Heart left ventricle (tissue), 16 donors: ENCODE measurements around the gene NGEF. TPM values are rescaled to one million over a fixed set of nuclear protein-coding genes. Genes with fewer than 3 reads are reported as not detected.

Experiments
- ATAC-seq, 4 donors: fragments of 200-7000 bp; cut with Tn5 transposase; one replicate each; pipeline ENCODE4 v1.9.1; 2020 to 2022; ENCODE audit warnings: moderate library complexity in 4 of 4, mild to moderate bottlenecking in 3 of 4, moderate number of reproducible peaks in 1 of 4
- DNase-seq, 5 donors: peaks; one replicate each; pipeline ENCODE4 v3.0.0-alpha.2; 2020
- H3K27ac ChIP-seq, 12 donors: fragments of 200-600 bp; sonication (generic) in 4 of 12; one replicate each; pipeline versions ENCODE4 v1.5.0 to v1.8.0; 2016 to 2022; ENCODE audit warnings: mild to moderate bottlenecking in 2 of 12
- H3K27me3 ChIP-seq, 9 donors: fragments of 200-600 bp; sonication (generic) in 2 of 9; one replicate each; pipeline versions ENCODE4 v1.5.1 to v1.8.0; 2016 to 2022; ENCODE audit warnings: mild to moderate bottlenecking in 3 of 9
- H3K36me3 ChIP-seq, 9 donors: fragments of 200-600 bp; sonication (generic) in 2 of 9; one replicate each; pipeline versions ENCODE4 v1.5.0 to v1.8.0; 2018 to 2022; ENCODE audit warnings: mild to moderate bottlenecking in 2 of 9
- H3K4me1 ChIP-seq, 12 donors: fragments of 200-600 bp; sonication (generic) in 4 of 12; one replicate each; pipeline versions ENCODE4 v1.5.0 to v1.8.0; 2016 to 2022; ENCODE audit warnings: mild to moderate bottlenecking in 3 of 12
- H3K4me3 ChIP-seq, 12 donors: fragments of 200-600 bp; sonication (generic) in 4 of 12; one replicate each; pipeline versions ENCODE4 v1.5.0 to v1.8.0; 2017 to 2022; ENCODE audit warnings: mild to moderate bottlenecking in 9 of 12, moderate library complexity in 4 of 12
- H3K9me3 ChIP-seq, 12 donors: fragments of 200-600 bp; sonication (generic) in 4 of 12; one replicate each; pipeline versions ENCODE4 v1.5.0 to v1.8.0; 2016 to 2022; ENCODE audit warnings: mild to moderate bottlenecking in 1 of 12
- CTCF ChIP-seq, 12 donors: fragments of 200-600 bp; sonication (generic) in 4 of 12; IDR thresholded peaks; one replicate each; pipeline versions ENCODE4 v1.5.0 to v1.8.0; 2018 to 2022; ENCODE audit warnings: antibody characterized with exemption in 12 of 12, mild to moderate bottlenecking in 5 of 12
- POLR2A ChIP-seq, 2 donors: fragments of 450-650 bp; IDR thresholded peaks; one replicate each; pipeline ENCODE4 v1.6.1; 2017; ENCODE audit warnings: antibody characterized with exemption in 2 of 2, mild to moderate bottlenecking in 2 of 2, moderate library complexity in 2 of 2
- WGBS, 4 donors: extraction: QIAGEN DNeasy Blood & Tissue Kit in 2 of 4; methylation state at CpG; one replicate each; pipeline versions ENCODE4 v1.1.5 to v1.1.7; 2013 to 2018; 5-methylcytosine and 5-hydroxymethylcytosine counted together
- intact Hi-C, 10 donors: fragments of 100-400 bp; cut with DNase I; formaldehyde crosslinking; loops; one replicate each; pipeline versions ENCODE4 v1.11.1 to v1.14.2; 2022
- polyA plus RNA-seq, 2 donors: library from polyadenylated mRNA; stranded (reverse); fragments of 200-250 nt; gene quantifications; one replicate each; pipeline ENCODE4 v1.2.3, GENCODE V29; 2013
- total RNA-seq, 9 donors: library from RNA; depleted of rRNA in 2 of 9; stranded (reverse); fragments of >200 nt in 2 of 9; fragmentation: NEBNext Ultra II Directional in 3 of 9; extraction: Animal tissue kit (Norgen Biotek cat#: 25700) in 3 of 9; gene quantifications; one replicate each; pipeline versions ENCODE4 v1.1.0 to v1.2.4, GENCODE V29; 2016 to 2023
- donor health status: ischemic (EF 13 %, LVEDD 7.1; RV severe dilation, severe dysfunction).
- donor health status: healthy with polysubstance abuse.
- donor health status: DM: no; HTN: yes; CAD: no.
- donor health status: DM: no; HTN: no; CAD: no.
- donor health status: ischemic (EF 25% LVEDD 6.9; RV normal size, moderate dysfunction).
- donor health status: ischemic (EF 25% LVEDD 5.7; RV mildly dilated, moderate dysfunction).
- donor health status: healthy.
- donor health status: DM: yes; HTN: yes; CAD: no.
- donor health status: ischemic (EF 35%, LVEDD 5.7; RV mildly dilated, moderate dysfunction).
- donor health status: nonischemic (EF 11% LVEDD 7.7; RV severe dilation, severe dysfunction).
- donor health status: DM: yes; HTN: yes; CAD: no.
- donor health status: PGD.
- donor health status: ischemic (EF 29% LVEDD 5.4; RV normal size, mild dysfunction).
- donor health status: nonischemic (EF 23%, LVEDD 6.1; RV moderate dilation, normal function).

Gene NGEF
- total and polyA plus RNA-seq, 11 donors = 0.15 to 0.62 (median 0.42) TPM; not detected in 4

DNA sequence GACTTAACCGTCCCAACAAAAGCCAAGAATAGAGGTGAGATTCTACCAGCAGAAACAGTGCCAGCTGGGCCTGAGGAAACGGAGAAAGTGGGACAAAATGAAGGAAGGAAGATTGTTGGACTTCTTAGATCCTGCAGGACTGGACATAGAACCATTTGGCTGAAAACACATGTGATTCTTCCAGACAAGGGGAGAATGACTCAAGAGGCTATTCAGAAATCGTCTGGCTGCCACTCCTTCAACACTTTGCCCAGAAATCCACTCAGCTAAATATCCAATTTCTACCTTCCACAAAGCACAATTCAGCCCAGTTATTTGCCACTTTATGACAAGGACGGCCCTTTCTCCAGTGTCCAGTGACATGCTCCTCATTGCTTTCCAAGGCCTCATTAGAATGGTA is 81.4 kb downstream of the NGEF start:
- Histone ChIP-seq H3K4me1 (peaks cover 0 to 21% (median 10%) of the 10 kb centered on the region in 12 donors), H3K4me3 (no peak overlapping the region), H3K9me3 (no peaks in the 10 kb centered on the region), H3K36me3 (no peaks in the 10 kb centered on the region), H3K27ac (no peak overlapping the region), H3K27me3 (peaks cover 15 to 51% (median 30%) of the 10 kb centered on the region in 9 donors)
- no peak for TF ChIP-seq POLR2A (IDR thresholded peaks at IDR 0.05)
- 46 to 56% (median 51%) methylated on average over 4 of the region's 4 CpGs for WGBS, 4 donors
- intact Hi-C loops = no loop called here
- no peak for ATAC-seq
- DNase-seq = no peak

DNA sequence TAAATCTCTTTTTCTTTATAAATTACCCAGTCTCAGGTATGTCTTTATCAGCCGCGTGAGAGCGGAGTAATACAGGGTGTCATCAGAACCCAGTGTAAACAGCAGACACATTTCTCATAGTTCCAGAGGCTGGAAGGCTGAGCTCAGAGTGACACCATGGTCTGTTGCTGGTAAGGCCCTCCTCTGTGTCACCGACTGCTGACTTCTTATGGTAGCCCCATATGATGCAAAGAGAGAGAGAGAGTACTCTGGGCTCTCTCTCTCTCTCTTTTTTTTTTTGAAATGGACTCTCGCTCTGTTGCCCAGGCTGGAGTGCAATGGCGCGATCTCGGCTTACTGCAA is 83.0 kb downstream of the NGEF start:
- Histone ChIP-seq H3K27ac (no peak overlapping the region), H3K36me3 (no peaks in the 10 kb centered on the region), H3K9me3 (no peaks in the 10 kb centered on the region), H3K4me1 (peaks cover 0 to 25% (median 10%) of the 10 kb centered on the region in 12 donors), H3K27me3 (peaks cover 18 to 67% (median 46%) of the 10 kb centered on the region in 9 donors), H3K4me3 (no peak overlapping the region)
- DNase-seq (no peak), ATAC-seq (no peak)
- intact Hi-C loops = no loop called here
- TF ChIP-seq CTCF (IDR thresholded peaks at IDR 0.05) (no peak), POLR2A (IDR thresholded peaks at IDR 0.05) (no peak)
- 83 to 91% (median 87%) methylated on average over 8 of the region's 8 CpGs for WGBS, 4 donors

GRCh38 chr2:232929303-232930058 is 83.6 kb downstream of the NGEF start:
- ATAC-seq (no peak), DNase-seq (no peak)
- no peak for TF ChIP-seq POLR2A (IDR thresholded peaks at IDR 0.05)
- no peak for TF ChIP-seq CTCF (IDR thresholded peaks at IDR 0.05)
- Histone ChIP-seq H3K27me3 (peaks cover 18 to 73% (median 50%) of the 10 kb centered on the region in 9 donors), H3K4me1 (peaks cover 0 to 25% (median 10%) of the 10 kb centered on the region in 12 donors), H3K4me3 (no peak overlapping the region), H3K9me3 (peaks cover 0 to 2% (median 0%) of the 10 kb centered on the region in 12 donors), H3K27ac (no peak overlapping the region), H3K36me3 (no peaks in the 10 kb centered on the region)
- WGBS, 4 donors = 66 to 81% (median 72%) methylated on average over 9 of the region's 9 CpGs
- intact Hi-C loops = no loop called here

DNA sequence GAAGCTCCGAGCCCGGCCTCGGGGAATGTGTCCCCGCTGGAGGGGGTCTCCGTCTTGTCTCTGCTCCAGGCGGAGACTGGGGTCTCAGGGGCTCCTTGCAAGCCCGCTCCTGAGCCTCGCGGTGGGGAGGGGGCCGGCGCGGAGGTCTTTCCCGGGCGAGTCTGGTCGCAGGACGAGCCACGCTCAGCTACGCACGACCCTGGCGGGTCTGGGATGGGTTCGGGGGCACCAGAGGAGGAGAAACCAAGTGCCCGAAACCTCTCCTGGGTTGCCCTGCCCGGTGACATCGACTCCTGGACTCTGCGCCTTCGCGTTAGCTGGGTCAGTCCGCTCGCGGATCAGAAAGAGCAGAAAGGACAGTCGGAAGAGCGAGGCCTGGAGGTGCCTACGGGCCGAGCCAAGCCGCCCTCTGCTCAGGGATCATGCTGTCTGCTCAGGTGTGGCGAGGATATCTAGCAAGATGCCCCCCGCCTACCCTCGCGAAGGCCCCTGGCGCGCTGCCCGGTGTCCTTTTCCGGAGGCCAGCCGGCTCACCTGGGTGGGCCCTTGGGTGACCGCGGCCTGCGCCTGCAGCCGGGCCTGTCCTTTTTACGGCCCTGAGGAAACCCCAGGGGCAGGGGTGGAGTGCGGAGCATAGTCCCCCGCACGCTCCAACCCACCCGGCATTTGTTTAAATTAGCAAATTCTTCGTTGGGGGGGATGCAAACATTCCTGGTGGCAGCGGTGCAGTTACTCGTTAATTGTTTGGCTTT is 84.3 kb downstream of the NGEF start:
- H3K4me1 ChIP-seq = peaks cover 0 to 25% (median 10%) of the 10 kb centered on the region in 12 donors
- TF ChIP-seq POLR2A (IDR thresholded peaks at IDR 0.05) (no peak), CTCF (IDR thresholded peaks at IDR 0.05) (no peak)
- peak overlapping the region in 9 of 12 donors; percentile 5 to 43 (median 17) for H3K4me3 ChIP-seq
- 11 to 16% (median 12%) methylated on average over 46 to 56 of the region's 56 CpGs for WGBS, 4 donors
- intact Hi-C loops = no loop called here
- DNase-seq (no peak), ATAC-seq (no peak)
- no peaks in the 10 kb centered on the region for H3K36me3 ChIP-seq
- no peak overlapping the region for H3K27ac ChIP-seq
- peaks cover 0 to 7% (median 0%) of the 10 kb centered on the region in 12 donors for H3K9me3 ChIP-seq
- peaks cover 21 to 79% (median 55%) of the 10 kb centered on the region in 9 donors for H3K27me3 ChIP-seq
